ENCODE measurements around the gene TMUB1.

DNA sequence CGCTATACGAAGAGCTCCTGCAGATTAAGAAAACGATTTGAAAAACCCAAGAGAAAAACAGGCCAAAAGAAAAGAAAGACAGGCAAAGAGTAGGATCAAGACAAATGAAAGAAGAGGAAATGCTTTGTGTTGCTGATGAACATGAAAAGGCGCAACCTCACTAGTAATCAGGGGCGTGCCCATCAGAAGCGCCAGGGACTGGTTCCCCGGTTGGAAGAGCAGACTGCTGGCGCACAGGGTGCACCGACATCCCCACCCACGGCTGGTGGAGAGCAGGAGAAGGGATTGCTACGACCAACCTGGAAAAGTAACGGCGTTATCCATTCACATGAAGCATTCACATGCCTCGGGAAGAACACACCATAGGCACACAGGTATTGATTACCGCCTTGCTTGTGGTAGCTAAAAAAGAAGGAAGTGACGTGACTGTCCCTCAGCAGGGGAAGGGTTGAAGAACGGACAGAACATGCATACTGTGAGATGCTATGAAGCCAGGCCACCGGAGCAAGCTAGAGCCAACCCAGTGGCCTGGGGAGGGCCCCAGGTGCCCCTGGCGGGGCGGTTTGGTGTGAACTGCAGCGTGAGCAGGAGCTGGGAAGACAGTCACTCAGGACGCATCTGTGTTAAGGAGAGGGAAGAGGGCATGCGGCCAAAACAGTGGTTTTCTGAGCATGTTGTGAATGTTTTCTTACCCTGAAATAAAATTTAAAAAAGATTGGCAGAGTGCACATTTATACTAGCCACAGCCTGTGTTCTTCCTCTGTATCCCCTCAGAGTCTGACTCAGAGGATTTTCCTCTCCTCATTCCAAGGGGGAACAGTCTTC, 21.3 kb upstream of the TMUB1 start:
- TF ChIP-seq CTCF (IDR thresholded peaks at IDR 0.05 in 8 of 11, conservative IDR thresholded peaks at IDR 0.05 in 3 of 11) (no peak), POLR2AphosphoS5 (IDR thresholded peaks at IDR 0.05) (no peak)

All from spleen (tissue), 7 donors.